HG03066 (cell line): Measurements from ENCODE around the gene CIT.

ENCODE experiments used
- ATAC-seq: cut with Tn5 transposase; IDR thresholded peaks from one replicate; pipeline ENCODE4 v1.9.1; 2021; ENCODE audit warnings: low read depth; ENCODE audit not compliant: unreplicated experiment

Gene CIT

GRCh38 chr12:119864591-119864990, 12.5 kb downstream of the CIT start:
- ATAC-seq = no peak

GRCh38 chr12:119859241-119859640, 17.9 kb downstream of the CIT start:
- no peak for ATAC-seq

GRCh38 chr12:119857041-119857591, 20.0 kb downstream of the CIT start:
- ATAC-seq = no peak

- ATAC-seq = no peak
These were observed 26.8 kb downstream of the CIT start for GRCh38 chr12:119850330-119850729.

- ATAC-seq = no peak
These were observed 34.0 kb downstream of the CIT start for GRCh38 chr12:119843100-119843499.

GRCh38 chr12:119842380-119842779, 34.7 kb downstream of the CIT start:
- ATAC-seq = no peak

GRCh38 chr12:119841433-119842210, 35.5 kb downstream of the CIT start:
- ATAC-seq = no peak

GRCh38 chr12:119840582-119840981, 36.5 kb downstream of the CIT start:
- ATAC-seq = no peak

- no peak for ATAC-seq
These were observed 37.0 kb downstream of the CIT start for GRCh38 chr12:119840168-119840567.

GRCh38 chr12:119838826-119839600, 38.1 kb downstream of the CIT start:
- no peak for ATAC-seq

GRCh38 chr12:119836781-119837180, 40.3 kb downstream of the CIT start:
- no peak for ATAC-seq

GRCh38 chr12:119835068-119835467, 42.1 kb downstream of the CIT start:
- no peak for ATAC-seq

- no peak for ATAC-seq
These were observed 47.7 kb downstream of the CIT start for GRCh38 chr12:119829439-119829838.

- ATAC-seq = no peak
These were observed 48.8 kb downstream of the CIT start for GRCh38 chr12:119828300-119828699.

- ATAC-seq = no peak
These were observed 49.4 kb downstream of the CIT start for GRCh38 chr12:119827760-119828159.

- ATAC-seq = no peak
These were observed 50.3 kb downstream of the CIT start for GRCh38 chr12:119826661-119827445.

GRCh38 chr12:119825262-119825661, 51.9 kb downstream of the CIT start:
- ATAC-seq = no peak

GRCh38 chr12:119822046-119822445, 55.1 kb downstream of the CIT start:
- no peak for ATAC-seq

GRCh38 chr12:119819322-119819721, 57.8 kb downstream of the CIT start:
- ATAC-seq = no peak

- ATAC-seq = no peak
These were observed 59.4 kb downstream of the CIT start for GRCh38 chr12:119817546-119818343.
